Measurements from ENCODE around the gene INO80B.

The INO80B gene

DNA sequence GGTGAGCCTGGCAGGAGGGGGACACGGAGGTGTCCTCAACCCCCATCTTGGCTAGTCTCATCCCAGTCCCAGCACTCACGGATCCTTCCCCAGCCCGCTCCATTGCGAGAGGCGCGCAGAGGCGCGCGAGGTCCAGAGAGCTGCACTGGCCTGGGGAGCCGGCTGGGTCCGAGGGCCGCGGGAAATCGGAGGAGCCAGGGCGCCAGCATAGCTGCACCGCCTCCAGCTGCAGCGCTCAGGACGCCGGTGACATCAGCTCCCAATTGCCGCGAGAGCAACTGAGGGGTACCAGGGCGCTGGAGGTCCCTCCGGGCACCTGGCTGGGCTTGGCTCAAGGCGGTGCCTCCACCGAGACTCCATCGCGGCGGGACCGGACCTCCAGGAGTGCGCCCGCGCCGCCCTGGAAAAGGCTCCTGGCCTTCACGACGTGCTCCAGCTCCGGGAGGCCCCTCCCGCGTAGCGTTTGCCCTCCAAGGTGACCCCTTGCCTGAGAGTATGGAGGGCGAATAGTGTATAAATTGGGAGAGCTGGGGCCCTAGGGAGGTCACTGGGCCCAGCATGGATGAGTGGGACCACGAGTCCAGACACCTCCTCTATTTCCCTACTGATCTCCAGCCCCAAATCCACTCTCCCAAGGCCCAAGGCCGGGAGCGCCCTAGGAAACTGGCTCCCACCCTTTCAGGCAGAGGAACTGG, 18.6 kb upstream of the INO80B start:
- H3K27me3 ChIP-seq (ENCODE audit: insufficient read depth, low read length) = no peaks in the 10 kb centered on the region
- no peak overlapping the region for H3K4me3 ChIP-seq (ENCODE audit: low read depth, low read length)
- H3K9me3 ChIP-seq (ENCODE audit: insufficient read depth, low read depth, low read length) = peaks cover 1% of the 10 kb centered on the region
- no peak overlapping the region for H3K27ac ChIP-seq (ENCODE audit: low read depth, low read length)
- DNase-seq = no peak
- peaks cover 14% of the 10 kb centered on the region in 2 experiments for H3K4me1 ChIP-seq (ENCODE audit: control insufficient read depth in 1 of 2, insufficient read depth in 2 of 2, low read length in 2 of 2)
- H2AK5ac ChIP-seq (ENCODE audit: low read length) = no peak overlapping the region
- no peak overlapping the region for H4K91ac ChIP-seq (ENCODE audit: low read depth, low read length)
- peaks cover 16% of the 10 kb centered on the region for H3K79me1 ChIP-seq (ENCODE audit: low read length)
- no peak overlapping the region for H3K4me2 ChIP-seq (ENCODE audit: low read length)
- peak overlapping the region; percentile 9 for H3K18ac ChIP-seq (ENCODE audit: low read length)
- H2BK5ac ChIP-seq (ENCODE audit: low read depth, low read length, poor library complexity) = no peak overlapping the region
- WGBS (ENCODE audit: extremely low coverage, insufficient coverage, insufficient read length) = no CpG with 5 or more reads among the region's 43 CpGs
- peak overlapping the region; percentile 52 for H3K4ac ChIP-seq (ENCODE audit: low read depth, low read length)
- H3K9ac ChIP-seq (ENCODE audit: low read length) = no peak overlapping the region
- H4K8ac ChIP-seq (ENCODE audit: low read depth, low read length) = no peak overlapping the region
- H2BK120ac ChIP-seq (ENCODE audit: insufficient read depth, low read length, poor library complexity) = no peak overlapping the region
- H3K14ac ChIP-seq (ENCODE audit: low read length) = no peak overlapping the region
- no peak overlapping the region for H3K23ac ChIP-seq (ENCODE audit: low read length)
- H3K36me3 ChIP-seq (ENCODE audit: control insufficient read depth in 1 of 2, insufficient read depth in 2 of 2, low read length in 2 of 2) = peaks cover 33 to 40% of the 10 kb centered on the region in 2 experiments
- H3K79me2 ChIP-seq (ENCODE audit: control insufficient read depth, insufficient read depth, low read length, poor library complexity) = peaks cover 32% of the 10 kb centered on the region
- no peak overlapping the region for H2BK12ac ChIP-seq (ENCODE audit: low read length)
- no peak overlapping the region for H4K12ac ChIP-seq (ENCODE audit: low read depth, low read length)
- no peak overlapping the region for H2AFZ ChIP-seq (ENCODE audit: insufficient read depth, low read length, poor library complexity)

DNA sequence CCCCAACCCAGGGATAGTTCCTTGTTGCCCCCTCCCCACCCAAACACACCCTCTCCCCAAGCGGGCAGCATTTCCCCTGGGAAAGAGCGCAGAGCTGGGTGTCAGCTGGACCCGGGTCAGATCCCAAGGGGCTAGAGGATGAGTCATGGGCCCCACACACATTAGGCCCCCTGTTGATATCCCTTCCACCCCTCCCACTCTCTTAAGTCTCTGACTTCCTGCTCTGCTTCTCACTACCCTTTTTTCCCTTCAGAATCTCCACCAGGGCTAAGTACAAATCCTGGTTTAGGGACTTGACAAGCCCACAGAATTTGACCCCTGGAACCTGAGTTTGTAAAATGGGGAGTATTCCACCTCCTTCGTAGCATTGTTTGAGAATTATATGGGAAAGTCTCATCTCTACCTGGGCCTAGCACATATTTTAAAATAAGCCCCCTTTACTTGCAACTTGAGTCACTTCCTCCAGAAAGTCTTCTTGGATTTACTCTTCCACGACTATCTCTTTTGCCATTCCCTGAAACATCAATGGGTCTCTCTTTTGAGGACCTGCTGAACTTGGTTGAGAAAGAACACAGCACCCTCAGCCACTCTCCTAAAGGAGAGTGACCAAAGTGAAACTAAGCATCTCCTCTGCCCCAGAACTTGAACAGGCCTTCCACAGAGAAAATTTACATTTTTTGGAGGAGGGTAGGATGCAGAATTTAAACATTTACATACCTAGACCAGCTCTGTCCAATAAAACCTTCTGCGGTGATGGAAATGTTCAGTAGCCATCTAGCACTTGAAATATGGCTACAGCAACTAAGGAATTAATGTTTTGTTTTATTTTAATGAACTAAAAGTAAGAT, 17.8 kb upstream of the INO80B start:
- Histone ChIP-seq H3K18ac (ENCODE audit: low read length) (no peak overlapping the region), H4K91ac (ENCODE audit: low read depth, low read length) (no peak overlapping the region)

DNA sequence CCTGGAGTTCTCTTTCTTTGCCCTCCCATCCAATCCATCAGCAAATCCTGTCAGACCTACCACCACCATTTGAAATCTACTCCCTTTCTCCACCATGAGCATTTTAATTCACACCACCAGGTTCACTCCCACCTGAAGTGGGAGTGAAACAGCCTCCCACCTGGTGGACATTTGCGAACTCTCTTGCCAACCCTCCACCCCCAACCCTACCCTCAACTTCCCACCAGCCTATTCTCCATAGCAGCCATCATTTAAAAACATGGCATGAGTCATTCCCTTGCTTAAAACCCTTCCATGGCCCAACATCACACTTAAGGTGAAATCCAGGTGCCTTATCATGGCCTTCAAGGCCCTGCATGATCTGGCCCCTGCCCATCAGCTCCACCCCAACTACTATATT, 16.6 kb upstream of the INO80B start:
- WGBS (ENCODE audit: extremely low coverage, insufficient coverage, insufficient read length) = no CpG with 5 or more reads among the region's 1 CpG
- Histone ChIP-seq H4K8ac (ENCODE audit: low read depth, low read length) (no peak overlapping the region), H2AFZ (ENCODE audit: insufficient read depth, low read length, poor library complexity) (no peak overlapping the region), H3K4me2 (ENCODE audit: low read length) (peak overlapping the region; percentile 14), H4K91ac (ENCODE audit: low read depth, low read length) (no peak overlapping the region), H2BK12ac (ENCODE audit: low read length) (no peak overlapping the region), H3K9ac (ENCODE audit: low read length) (no peak overlapping the region), H3K27ac (ENCODE audit: low read depth, low read length) (no peak overlapping the region), H3K14ac (ENCODE audit: low read length) (no peak overlapping the region), H3K27me3 (ENCODE audit: insufficient read depth, low read length) (no peaks in the 10 kb centered on the region), H3K23ac (ENCODE audit: low read length) (no peak overlapping the region), H4K12ac (ENCODE audit: low read depth, low read length) (no peak overlapping the region), H3K18ac (ENCODE audit: low read length) (no peak overlapping the region), H2BK5ac (ENCODE audit: low read depth, low read length, poor library complexity) (no peak overlapping the region), H3K79me1 (ENCODE audit: low read length) (peaks cover 26% of the 10 kb centered on the region), H3K36me3 (ENCODE audit: control insufficient read depth in 1 of 2, insufficient read depth in 2 of 2, low read length in 2 of 2) (peaks cover 22 to 27% of the 10 kb centered on the region in 2 experiments), H3K4ac (ENCODE audit: low read depth, low read length) (peak overlapping the region; percentile 57), H3K4me3 (ENCODE audit: low read depth, low read length) (no peak overlapping the region), H2AK5ac (ENCODE audit: low read length) (no peak overlapping the region), H2BK120ac (ENCODE audit: insufficient read depth, low read length, poor library complexity) (no peak overlapping the region), H3K79me2 (ENCODE audit: control insufficient read depth, insufficient read depth, low read length, poor library complexity) (peaks cover 40% of the 10 kb centered on the region), H3K4me1 (ENCODE audit: control insufficient read depth in 1 of 2, insufficient read depth in 2 of 2, low read length in 2 of 2) (peaks cover 14 to 17% of the 10 kb centered on the region in 2 experiments), H3K9me3 (ENCODE audit: insufficient read depth, low read depth, low read length) (no peaks in the 10 kb centered on the region)
- no peak for DNase-seq

More for the DNA sequence above, 17.8 kb upstream of the INO80B start:
- no peak overlapping the region for H2AFZ ChIP-seq (ENCODE audit: insufficient read depth, low read length, poor library complexity)
- H3K27ac ChIP-seq (ENCODE audit: low read depth, low read length) = no peak overlapping the region
- H3K4me2 ChIP-seq (ENCODE audit: low read length) = no peak overlapping the region
- H2BK12ac ChIP-seq (ENCODE audit: low read length) = no peak overlapping the region
- peaks cover 39% of the 10 kb centered on the region for H3K79me2 ChIP-seq (ENCODE audit: control insufficient read depth, insufficient read depth, low read length, poor library complexity)
- WGBS (ENCODE audit: extremely low coverage, insufficient coverage, insufficient read length) = no CpG with 5 or more reads among the region's 6 CpGs
- H3K23ac ChIP-seq (ENCODE audit: low read length) = no peak overlapping the region
- no peak overlapping the region for H3K14ac ChIP-seq (ENCODE audit: low read length)
- H2BK5ac ChIP-seq (ENCODE audit: low read depth, low read length, poor library complexity) = no peak overlapping the region
- H3K4me3 ChIP-seq (ENCODE audit: low read depth, low read length) = no peak overlapping the region
- no peak overlapping the region for H4K8ac ChIP-seq (ENCODE audit: low read depth, low read length)
- peaks cover 14% of the 10 kb centered on the region in 2 experiments for H3K4me1 ChIP-seq (ENCODE audit: control insufficient read depth in 1 of 2, insufficient read depth in 2 of 2, low read length in 2 of 2)
- no peak overlapping the region for H2AK5ac ChIP-seq (ENCODE audit: low read length)
- H3K9ac ChIP-seq (ENCODE audit: low read length) = no peak overlapping the region
- H3K27me3 ChIP-seq (ENCODE audit: insufficient read depth, low read length) = no peaks in the 10 kb centered on the region
- no peak overlapping the region for H2BK120ac ChIP-seq (ENCODE audit: insufficient read depth, low read length, poor library complexity)
- no peak overlapping the region for H4K12ac ChIP-seq (ENCODE audit: low read depth, low read length)
- H3K36me3 ChIP-seq (ENCODE audit: control insufficient read depth in 1 of 2, insufficient read depth in 2 of 2, low read length in 2 of 2) = peaks cover 28 to 34% of the 10 kb centered on the region in 2 experiments
- no peak for DNase-seq
- H3K9me3 ChIP-seq (ENCODE audit: insufficient read depth, low read depth, low read length) = peaks cover 1% of the 10 kb centered on the region
- peak overlapping the region; percentile 39 for H3K4ac ChIP-seq (ENCODE audit: low read depth, low read length)
- H3K79me1 ChIP-seq (ENCODE audit: low read length) = peaks cover 24% of the 10 kb centered on the region

- H2AFZ ChIP-seq (ENCODE audit: insufficient read depth, low read length, poor library complexity) = no peak overlapping the region
- peak overlapping the region; percentile 95 for H4K91ac ChIP-seq (ENCODE audit: low read depth, low read length)
- no peak overlapping the region for H3K23ac ChIP-seq (ENCODE audit: low read length)
- H3K27ac ChIP-seq (ENCODE audit: low read depth, low read length) = no peak overlapping the region
- peak overlapping the region; percentile 84 for H3K4ac ChIP-seq (ENCODE audit: low read depth, low read length)
- peak overlapping the region; percentile 78 for H3K4me2 ChIP-seq (ENCODE audit: low read length)
- no CpG with 5 or more reads among the region's 3 CpGs for WGBS (ENCODE audit: extremely low coverage, insufficient coverage, insufficient read length)
- DNase-seq = no peak
- peak overlapping the region; percentile 90 for H3K9ac ChIP-seq (ENCODE audit: low read length)
- H2AK5ac ChIP-seq (ENCODE audit: low read length) = peak overlapping the region; percentile 82
- no peak overlapping the region for H2BK12ac ChIP-seq (ENCODE audit: low read length)
- H3K9me3 ChIP-seq (ENCODE audit: insufficient read depth, low read depth, low read length) = no peaks in the 10 kb centered on the region
- H2BK5ac ChIP-seq (ENCODE audit: low read depth, low read length, poor library complexity) = peak overlapping the region; percentile 83
- no peak overlapping the region for H4K8ac ChIP-seq (ENCODE audit: low read depth, low read length)
- H3K36me3 ChIP-seq (ENCODE audit: control insufficient read depth in 1 of 2, insufficient read depth in 2 of 2, low read length in 2 of 2) = peaks cover 21 to 27% of the 10 kb centered on the region in 2 experiments
- no peak overlapping the region for H2BK120ac ChIP-seq (ENCODE audit: insufficient read depth, low read length, poor library complexity)
- no peaks in the 10 kb centered on the region for H3K27me3 ChIP-seq (ENCODE audit: insufficient read depth, low read length)
- H3K4me3 ChIP-seq (ENCODE audit: low read depth, low read length) = peak overlapping the region; percentile 72
- peaks cover 14 to 17% of the 10 kb centered on the region in 2 experiments for H3K4me1 ChIP-seq (ENCODE audit: control insufficient read depth in 1 of 2, insufficient read depth in 2 of 2, low read length in 2 of 2)
- H3K18ac ChIP-seq (ENCODE audit: low read length) = no peak overlapping the region
- peaks cover 26% of the 10 kb centered on the region for H3K79me1 ChIP-seq (ENCODE audit: low read length)
- H4K12ac ChIP-seq (ENCODE audit: low read depth, low read length) = no peak overlapping the region
- H3K14ac ChIP-seq (ENCODE audit: low read length) = peak overlapping the region; percentile 91
- H3K79me2 ChIP-seq (ENCODE audit: control insufficient read depth, insufficient read depth, low read length, poor library complexity) = peaks cover 40% of the 10 kb centered on the region
These were observed 15.5 kb upstream of the INO80B start for GRCh38 chr2:74439373-74439772.
